Fibroblast of skin of right biceps (primary cell): ENCODE results near the gene TYK2.
"Not testable (repeated sequence)": the region's sequence is repeated elsewhere in the genome, so short reads cannot be mapped to it uniquely, and the experiment has no call there.

ENCODE experiments used
- DNase-seq: peaks from one replicate; pipeline ENCODE4 v3.0.0-alpha.2; 2013

TYK2 gene

DNA sequence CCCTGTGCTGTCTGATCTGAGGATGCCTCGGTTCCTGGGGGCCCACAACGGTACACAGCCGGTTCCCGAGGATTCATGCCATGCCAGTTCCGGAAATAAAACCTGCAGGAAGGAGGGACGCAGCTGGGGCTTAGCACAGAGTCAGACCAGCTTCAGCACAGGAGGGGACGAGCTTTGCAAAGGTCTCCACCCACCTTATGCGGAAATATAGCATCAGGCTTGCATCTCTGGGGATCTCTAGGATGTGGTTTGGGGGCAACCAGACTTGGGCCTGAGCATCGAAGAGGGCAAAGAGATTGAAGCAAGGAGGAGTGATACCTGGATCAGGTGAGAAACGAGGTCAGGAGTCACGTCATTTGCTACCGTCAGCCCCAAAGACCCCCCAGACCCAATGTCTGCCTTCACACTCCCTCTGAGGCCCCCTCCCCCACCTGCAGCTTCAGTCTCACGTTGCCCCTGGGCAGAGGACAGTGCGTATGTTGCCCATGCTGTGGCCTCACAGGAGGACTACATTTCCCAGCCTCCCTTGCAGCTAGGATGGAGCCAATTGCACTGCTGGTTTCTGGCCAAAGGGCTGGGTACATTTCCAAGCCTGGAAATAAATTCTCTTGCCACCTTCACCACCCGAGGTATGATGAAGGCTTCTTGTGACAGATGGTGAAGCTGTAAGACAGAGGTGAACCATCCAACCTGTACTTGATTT lies 12.1 kb downstream of the TYK2 start:
- no peak for DNase-seq

DNA sequence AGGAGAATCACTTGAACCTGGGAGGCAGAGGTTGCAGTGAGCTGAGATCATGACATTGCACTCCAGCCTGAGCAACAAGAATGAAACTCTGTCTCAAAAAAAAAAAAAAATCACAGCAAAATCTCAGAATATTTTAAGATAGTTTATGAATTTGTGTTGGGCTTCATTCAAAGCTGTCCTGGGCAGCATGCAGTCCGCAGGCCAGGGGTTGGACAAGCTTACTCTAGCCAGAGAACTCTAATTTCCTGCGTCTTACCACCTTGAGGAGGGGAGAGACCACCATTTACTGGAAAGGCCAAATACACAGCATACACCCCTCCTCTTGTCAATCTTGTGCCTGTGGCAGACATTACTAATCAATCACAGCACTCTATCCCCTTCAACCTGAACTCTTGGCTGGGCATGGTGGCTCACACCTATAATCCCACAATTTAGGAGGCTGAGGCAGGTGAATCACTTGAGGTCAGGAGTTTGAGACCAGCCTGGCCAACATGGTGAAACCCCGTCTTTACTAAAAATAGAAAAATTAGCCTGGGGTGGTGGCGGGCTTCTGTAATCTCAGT lies 13.3 kb downstream of the TYK2 start:
- DNase-seq: not testable (repeated sequence)

DNA sequence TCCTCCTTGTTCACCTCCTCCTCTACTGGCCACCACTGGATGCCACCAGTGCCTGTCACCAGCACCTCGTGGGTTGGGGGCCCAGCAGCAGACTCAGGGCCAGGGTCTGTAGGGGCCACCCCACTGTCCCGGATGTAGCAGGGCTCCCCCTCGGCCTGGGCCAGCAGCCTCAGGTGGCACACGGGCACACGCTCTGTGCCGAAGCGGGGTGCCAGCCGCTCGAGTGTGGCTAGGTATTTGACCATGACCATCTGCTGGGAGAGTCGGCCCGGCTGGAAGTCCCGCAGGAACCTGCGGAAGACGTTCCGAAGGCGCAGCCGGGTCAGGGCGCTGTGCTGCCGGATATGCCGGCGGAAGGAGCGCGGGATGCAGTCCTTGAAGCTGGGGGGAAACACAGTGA lies 14.9 kb downstream of the TYK2 start:
- no peak for DNase-seq

DNA sequence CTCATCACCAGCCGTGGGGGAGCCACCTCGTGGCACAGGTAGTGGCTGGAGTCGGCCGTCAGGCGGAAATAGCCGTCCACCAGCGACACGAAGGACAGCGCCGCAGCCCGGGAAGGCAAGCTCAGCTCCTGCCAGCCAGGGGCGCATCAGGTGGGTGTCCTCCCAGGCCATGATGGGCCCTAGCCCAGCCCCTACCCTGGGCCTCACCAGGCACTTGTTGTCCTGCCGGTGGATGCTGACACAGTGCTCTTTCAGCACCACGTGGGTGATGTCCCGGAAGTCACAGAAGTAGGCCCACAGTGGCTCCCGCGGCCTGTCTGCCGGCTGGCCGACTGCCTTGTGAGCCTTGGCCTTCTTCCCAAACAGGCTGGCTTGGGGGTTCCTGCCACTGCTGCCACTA lies 15.7 kb downstream of the TYK2 start:
- DNase-seq: no peak

DNA sequence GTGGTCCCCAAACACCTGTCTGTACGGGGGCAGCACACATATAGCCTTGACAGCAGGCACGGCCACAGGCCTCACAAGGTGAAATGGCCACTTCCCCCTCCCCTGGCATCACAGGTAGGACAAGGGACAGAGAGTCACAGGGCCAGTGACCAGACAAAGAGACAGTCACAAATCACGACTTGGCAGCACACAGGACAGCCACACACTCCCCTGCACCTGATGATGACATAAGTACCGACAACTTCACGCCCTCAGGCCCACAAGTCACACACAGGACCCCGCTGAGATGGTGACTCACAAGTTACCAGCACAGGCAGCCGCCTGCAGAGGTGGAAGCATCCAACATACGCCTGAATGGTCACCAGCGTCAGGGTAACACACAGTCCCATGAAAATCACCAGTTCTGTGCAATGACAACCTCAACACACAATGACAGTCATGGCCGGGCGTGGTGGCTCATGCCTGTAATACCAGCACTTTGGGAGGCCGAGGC lies 16.5 kb downstream of the TYK2 start:
- DNase-seq: no peak

DNA sequence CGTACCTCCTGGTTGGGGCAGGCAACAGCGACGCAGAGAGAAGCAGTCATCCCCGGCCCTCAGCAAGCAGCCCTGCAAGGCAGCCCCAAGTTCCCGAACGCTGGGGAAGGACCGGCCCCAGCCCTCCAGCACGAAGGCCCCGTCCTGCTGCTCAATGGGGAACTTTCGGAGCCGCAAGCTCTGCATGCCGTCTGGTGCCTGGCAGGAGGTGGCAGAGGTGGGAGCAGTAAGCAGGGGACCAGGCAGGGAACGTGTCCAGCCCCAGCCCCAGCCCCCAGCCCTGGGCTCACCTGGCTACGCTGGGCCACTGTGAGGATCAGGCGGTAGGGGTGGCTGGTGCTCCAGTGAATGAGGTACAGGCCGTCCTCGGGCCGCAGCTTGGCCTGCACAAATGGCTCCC lies 18.1 kb downstream of the TYK2 start:
- DNase-seq: no peak

DNA sequence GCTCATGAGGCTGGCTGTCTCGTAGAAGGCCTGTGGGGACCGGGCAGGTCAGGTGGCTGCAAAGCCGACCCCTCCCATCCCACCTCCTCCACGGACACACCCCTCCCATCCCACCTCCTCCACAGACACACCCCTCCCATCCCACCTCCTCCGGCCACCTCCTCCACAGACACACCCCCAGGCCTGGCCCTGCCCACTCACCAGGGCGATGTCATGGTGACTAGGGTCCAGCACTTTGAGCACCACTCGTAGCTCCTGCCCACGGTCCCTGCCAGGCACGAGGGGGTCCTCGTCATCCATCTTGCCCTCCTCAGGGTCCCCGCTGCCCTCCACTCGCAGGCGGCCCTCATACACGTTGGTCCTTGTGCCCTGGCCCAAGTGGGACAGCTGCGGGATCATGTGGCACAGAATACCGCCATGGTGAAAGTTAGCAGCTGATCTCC lies 18.8 kb downstream of the TYK2 start:
- DNase-seq: no peak

DNA sequence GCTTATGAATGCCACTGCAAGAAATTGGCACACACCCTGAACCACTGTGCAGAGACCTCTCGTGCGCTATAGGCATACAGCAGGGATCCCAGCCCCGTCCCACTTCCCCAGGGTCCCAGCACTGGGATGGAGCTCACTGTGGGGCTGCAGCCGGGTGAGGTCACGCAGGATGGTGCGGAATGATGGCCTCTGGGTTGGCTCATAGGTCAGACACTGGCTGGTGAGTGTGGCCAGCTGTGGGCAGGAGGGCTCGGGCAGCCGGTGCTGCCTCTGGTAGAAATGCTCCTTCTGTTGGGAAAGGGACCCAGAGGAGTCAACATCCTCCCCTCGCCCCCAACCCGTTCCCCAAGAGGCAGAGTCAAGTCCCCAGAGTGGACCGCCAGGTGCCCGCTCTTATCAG lies 23.9 kb downstream of the TYK2 start:
- no peak for DNase-seq

DNA sequence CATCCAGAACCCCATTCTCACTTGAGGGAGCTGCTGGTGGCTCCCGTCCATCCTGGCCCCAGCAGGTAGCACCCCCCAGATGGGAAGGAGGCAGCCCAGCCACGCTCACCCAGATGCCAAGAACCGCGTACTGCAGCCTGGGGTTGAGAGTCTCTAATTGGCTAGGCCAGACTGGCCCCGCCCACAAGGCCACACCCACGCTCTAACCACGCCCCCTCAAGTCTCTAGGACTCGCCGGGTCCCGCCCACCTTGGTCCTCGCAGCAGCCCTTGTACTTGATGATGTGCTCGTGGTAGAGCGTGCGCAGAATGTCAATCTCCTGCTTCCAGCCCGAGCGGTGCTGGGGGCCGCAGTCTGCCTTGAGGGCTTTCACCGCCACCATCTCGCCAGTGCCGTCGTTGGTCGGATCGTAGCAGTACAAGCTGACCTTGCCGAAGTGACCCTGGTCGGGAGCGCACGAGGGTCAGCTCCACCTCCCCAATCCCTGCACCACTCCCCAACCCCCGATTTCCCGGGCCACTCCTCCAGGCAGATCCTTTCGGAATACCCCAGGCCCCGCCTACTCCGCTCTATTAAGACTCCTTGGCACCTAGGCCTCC lies 26.5 kb downstream of the TYK2 start:
- peak; percentile 45 for DNase-seq

DNA sequence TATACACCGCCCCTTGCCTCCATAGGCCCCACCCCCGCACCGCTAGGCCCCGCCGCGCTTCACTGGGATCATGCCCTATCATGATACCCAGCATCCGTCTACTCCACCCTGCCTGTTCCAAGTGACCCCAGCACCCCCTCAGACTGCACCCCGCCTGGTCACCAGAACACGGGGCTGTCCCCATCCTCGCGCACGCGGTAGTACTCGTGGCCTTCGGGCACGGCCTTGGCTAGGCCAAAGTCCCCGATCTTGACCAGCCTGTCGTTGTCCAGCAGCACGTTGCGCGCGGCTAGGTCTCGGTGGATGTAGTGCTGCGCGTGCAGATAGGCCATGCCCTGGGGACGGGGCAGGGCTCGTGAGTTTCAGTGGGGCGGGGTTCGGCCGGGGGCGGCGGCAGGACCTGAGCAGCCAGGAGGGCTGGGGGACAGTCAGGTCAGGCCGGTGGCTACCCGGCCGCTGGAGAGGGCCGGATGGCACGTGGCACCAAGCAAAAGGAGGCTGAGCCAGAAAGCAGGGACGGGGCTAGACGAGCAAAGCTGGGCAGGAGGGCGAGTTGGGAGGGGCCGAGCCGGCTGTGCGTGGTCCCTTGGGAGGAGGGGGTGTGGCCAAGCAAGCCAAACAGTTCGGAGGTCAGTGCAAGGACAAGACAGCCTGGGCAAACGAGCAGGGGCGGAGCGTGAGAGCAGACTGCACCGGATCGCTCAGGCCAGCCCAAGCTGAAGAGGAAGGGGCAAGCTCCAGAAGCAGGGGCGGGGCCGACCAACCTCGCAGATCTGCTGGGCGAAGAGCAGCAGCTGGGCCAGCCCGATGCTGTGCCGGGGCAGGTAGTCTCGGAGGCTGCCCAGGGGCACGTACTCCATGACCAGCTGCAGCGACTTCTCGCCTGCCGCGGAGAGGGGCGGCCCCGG lies 27.4 kb downstream of the TYK2 start:
- DNase-seq: no peak

DNA sequence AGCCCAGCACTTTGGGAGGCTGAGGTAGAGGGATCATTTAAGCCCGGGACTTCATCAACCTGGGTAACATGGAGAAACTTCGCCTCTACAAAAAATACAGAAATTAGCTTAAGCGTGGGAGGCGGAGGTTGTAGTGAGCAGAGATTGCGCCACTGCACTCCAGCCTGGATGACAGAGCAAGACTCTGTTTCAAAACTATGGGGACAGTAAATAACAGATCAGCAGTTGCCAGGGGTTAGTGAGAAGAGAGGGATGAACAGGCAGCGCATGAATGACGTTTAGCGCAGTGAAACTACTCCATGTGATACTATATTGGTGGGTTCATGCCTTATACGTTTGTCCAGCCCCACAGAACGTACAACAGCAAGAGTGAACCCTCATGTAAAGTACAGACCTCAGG lies 33.9 kb downstream of the TYK2 start:
- no peak for DNase-seq

DNA sequence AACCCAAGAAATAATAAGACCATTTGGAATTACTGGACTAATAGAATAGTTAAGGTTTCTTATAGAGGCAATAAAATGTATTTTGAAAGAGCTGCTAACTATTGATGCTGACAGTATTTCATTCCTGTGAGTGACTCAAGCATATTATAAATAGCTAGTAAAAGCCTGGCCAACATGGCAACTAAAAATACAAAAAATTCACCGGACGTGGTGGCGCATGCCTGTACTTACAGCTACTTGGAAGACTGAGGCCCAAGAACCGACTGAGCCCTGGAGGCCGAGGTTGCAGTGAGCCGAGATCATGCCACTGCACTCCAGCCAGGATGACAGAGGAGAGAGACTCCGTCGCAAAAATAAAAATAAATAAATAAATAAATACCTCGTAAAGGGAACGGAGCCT lies 35.6 kb downstream of the TYK2 start:
- no peak for DNase-seq

DNA sequence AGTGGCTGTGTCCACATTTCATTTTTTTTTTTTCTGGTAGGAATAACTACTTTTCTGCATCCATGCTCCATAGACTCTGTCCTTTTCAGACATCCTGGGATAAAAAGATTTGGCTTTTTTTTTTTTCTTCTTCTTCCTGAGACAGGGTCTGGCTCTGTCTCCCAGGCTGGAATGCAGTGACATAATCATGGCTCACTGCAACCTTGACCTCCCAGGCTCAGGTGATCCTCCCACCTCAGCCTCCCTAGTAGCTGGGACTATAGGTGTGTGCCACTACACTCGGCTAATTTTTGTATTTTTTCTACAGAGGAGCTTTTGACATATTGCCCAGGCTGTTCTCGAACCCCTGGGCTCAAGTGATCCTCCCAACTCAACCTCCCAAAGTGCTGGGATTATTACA lies 36.9 kb downstream of the TYK2 start:
- no peak for DNase-seq

DNA sequence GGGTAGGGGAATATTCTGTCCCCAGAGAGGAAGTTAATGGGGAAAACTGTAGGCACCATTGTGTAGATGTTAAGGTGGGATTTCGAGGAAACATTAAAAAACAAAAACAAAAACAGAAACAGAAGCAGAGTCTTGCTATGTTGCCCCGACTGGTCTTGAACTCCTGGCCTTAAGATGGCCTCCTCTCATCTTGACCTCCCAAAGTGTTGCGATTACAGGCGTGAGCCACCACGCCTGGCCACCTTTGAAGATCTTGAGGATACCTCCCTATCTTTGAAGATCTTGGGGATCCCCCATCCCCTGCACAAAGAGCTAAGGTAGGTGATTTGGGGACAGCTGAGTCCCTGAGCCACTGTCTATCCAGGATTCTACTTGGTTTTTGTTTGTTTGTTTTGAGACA lies 40.4 kb downstream of the TYK2 start:
- no peak for DNase-seq

DNA sequence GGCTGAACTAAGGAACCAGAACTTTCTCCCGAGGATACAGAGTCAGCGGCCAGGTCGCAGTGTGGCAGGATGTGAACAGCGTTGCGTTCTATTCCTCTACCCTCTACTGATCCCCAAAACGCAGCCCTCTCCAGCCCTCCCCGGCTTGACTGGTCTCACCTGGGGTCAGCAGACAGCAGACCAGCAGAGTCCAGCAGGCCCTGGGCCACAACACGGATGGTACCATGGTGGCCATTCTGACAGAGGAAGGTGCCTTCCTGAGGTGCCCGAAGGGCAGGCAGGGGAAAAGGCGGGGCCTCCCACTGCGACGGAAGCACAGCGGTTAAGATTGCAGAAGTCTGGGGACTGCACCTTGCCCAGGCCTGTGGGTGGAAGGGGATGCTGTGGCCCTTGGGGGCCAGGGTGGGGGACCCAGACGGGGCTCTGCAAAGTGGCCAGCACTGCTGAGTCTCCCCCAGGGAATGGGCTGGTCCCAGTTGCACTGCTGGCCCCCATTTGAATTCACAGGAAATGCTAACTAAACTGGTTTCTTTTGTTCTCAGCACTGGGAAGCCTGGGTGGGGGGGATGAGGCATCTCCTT lies 40.9 kb downstream of the TYK2 start, which contains the start of gene ICAM3:
ICAM3 (minus strand) TSS at position 245 of the 581 bp plus-strand sequence; CDS start at position 235, 10 bp downstream.
- DNase-seq: no peak

DNA sequence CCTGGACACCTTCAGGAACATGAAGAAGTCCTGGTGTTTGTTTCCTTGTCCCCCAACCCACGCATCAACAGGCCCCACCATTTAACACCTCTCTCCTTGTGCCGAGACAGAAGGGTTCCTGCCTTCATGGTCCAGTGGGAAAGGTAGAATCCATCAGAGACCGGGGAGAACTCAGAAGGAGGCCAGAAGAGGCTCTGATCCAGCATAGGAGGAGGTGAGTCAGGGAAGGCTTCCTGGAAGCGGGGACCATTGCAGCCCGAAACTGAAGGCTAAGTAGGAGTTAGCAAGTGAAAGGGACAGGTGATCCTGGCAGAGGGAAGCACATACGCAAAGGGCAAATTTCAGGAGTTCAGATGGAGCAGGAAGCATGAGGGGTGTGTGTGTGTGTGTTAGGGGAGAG lies 41.4 kb downstream of the TYK2 start:
- no peak for DNase-seq

DNA sequence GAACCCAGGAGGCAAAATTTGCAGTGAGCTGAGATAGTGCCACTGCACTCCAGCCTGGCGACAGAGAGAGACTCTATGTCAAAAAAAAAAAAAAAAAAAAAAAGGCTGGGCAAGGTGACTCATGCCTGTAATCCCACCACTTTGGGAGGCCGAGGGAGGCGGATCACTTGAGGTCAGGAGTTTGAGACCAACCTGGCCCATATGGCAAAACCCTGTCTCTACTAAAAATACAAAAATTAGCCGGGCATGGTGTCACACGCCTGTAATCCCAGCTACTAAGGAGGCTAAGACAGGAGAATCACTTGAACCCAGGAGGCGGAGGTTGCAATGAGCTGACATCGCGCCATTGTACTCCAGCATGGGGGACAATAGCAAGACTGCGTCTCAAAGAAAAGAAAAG lies 43.6 kb downstream of the TYK2 start:
- not testable (repeated sequence) for DNase-seq

DNA sequence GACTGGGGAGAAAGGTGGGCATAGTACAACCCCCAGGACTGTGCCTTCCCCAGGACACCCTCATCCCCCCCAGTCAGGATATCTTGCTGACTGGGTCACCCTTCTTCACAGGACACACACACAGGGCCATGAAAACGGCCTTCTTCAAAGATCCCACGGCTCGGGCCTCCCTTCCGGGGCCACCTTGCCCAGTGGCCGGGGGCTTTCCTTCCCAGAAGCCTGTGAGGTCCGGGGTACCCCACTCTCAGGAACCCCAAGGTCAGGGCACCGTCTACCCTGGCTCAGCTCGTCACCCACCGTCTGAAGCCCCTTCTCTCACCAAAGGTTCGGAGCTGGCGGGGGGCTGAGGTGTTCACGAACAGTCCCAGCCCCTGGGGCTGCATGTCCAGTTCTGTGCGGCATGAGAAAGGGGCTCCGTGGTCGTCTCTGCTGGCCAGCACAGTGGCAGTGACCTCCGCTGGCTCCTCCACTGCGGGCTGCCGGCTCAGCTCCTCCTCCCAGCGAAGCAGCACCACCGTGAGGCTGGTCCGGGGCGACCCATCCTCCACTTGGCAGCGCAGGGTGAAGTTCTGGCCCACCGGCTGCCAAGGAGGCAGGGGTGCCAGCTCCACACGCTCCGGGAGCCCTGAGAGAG lies 44.9 kb downstream of the TYK2 start:
- DNase-seq: no peak

DNA sequence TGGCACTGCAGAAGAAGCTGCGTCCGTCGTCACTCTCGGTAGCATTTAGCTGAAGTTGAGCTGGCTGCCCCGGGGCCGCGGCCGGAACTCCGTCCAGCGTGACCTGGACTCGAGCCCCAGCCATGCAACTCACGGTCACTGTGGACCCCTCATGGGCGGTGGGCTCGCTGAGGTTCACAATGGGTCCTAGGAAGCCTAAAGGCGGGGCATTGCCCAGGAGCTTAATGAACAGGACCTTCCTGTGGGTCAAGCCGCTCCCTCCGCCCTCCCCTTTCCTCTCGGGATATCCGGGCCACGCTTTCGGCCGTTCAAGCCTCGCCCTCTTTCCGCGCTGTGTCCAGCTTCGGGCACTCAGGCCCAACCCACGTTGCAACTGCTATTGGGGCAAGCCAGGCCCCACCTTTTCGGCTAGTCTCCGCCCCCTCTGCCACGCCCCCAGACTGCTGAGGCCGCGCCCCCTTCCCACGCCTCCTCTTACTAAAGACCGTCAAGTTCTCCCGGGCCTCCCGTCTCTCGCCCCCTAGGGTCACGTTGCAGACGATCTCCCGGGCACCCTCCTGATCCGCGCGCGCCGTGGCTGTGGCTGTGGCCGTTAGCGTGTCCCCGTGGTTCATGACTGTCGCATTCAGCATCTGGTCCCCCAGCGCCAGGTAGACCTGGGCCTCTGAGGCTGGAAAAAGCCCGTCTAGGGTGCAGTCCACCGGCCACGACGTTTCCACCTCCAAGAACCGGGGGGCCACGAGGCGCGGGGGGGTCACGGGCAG lies 45.6 kb downstream of the TYK2 start:
- DNase-seq: peak; percentile 87

DNA sequence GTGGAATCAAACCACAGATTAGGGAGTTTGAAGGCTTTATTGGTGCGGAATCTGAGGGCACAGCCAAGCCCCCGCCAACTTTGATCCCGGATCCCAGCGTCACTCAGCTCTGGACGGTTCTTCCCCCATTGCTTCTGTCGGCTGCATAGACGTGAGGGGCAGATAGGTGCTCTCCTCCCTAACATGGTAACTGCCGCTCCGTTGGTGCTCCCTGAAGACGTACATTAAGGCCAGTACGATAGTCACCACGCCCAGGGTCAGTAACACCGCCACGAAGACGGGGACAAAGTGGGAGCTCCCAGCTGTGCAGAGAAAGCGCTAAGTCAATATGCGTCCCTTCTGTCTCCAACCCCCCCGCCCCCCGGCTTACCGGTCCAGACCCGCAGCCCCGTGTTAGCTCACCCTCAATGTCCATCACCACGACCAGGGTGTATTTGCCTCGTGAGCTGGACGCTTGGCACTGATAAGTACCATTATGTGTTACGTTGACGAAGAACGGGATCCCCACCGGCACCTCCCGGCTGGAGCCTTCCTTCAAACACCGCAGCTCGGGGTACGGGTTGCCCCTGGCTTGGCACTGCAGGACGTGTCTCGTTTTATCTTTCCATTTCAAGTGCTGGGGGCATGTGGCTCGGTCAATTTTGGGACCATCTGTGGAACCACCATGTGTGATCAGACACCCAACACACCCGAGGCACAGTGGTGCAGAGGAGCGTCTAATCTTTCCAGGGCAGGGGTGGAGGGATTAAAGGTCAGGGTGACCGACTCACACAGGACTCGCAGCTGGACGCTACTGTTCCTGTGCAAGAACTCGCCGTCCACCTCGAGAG lies 46.4 kb downstream of the TYK2 start:
- no peak for DNase-seq
